Measurements from ENCODE around the gene IL34. TPM values are rescaled to one million over a fixed set of nuclear protein-coding genes. Genes with fewer than 3 reads are reported as not detected.

The IL34 gene
- polyA plus RNA-seq, 5 donors: 0.18 to 0.63 (median 0.45) TPM

GRCh38 chr16:70701036-70701435 is 54.7 kb downstream of the IL34 start:
- no peak for DNase-seq

DNA sequence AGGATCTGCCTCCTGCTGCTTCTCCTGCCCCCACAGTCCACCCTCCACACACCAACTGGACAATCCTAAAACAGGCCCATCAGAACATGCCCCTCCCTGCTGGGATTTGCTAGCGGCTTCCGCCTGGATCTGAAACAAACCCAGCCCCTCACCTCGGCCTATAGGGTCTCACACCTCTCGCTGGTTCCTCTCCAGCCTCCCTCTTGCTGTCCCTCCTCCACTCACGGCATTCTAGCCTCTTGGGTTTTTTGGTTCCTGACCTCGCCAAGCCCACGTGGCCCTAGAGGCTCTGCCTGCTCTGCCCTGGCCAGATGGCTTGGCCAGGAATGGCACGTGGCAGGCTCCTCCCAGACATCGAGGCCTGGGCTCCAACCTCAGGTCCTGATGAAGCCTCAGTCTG is 55.2 kb downstream of the IL34 start:
- DNase-seq: no peak

- DNase-seq: no peak
These were observed 55.6 kb downstream of the IL34 start for GRCh38 chr16:70701998-70702397.

DNA sequence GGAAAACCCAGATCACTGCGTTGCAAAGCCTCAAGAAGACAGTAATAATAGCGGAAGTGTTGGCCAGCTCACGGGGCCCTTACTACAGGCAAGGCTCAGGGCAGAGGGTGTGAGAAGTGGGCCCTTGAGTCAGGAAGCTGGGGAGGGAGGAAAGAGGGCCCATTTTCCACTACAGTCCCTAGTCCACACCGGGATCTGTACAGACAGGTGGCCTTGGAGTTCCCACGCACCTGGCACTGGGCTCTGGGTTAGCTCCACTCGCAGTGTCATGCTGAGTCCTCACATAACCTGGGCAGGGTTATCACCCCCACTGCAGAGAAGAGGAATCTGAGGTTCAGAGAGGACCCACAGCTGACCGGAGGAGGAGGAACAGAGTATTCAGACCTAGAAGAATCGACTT is 56.3 kb downstream of the IL34 start:
- no peak for DNase-seq

- no peak for DNase-seq
These were observed 56.9 kb downstream of the IL34 start for GRCh38 chr16:70703041-70703834.

DNA sequence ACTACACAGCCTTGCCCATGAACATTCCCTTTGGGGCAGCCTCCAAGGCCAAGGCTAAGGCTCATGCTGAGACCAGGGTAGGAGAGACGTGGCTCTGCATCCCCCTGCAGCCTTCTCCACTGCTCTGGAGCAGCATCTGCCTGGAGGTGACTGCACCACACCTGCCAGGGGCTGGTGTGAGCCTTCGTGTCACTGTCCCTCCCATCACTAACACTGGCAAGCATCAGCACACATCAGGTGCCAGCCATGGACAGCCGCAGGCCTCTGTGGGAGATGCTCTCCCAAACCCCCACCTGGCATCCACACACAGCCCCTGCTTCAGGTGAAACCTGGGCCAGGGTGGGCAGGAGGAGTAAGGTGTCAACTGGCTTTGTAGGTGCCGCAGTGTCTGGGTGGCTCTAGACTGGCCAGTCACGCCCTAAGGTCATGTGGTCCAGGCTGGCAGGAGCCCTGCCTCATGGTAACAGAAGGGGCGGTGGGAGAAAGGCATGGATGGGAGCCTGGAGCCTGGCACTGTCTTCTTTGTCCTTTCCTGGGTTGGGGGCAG is 57.5 kb downstream of the IL34 start:
- DNase-seq: no peak

GRCh38 chr16:70704586-70704985 is 58.2 kb downstream of the IL34 start:
- DNase-seq: no peak

GRCh38 chr16:70705056-70705455 is 58.7 kb downstream of the IL34 start:
- no peak for DNase-seq

DNA sequence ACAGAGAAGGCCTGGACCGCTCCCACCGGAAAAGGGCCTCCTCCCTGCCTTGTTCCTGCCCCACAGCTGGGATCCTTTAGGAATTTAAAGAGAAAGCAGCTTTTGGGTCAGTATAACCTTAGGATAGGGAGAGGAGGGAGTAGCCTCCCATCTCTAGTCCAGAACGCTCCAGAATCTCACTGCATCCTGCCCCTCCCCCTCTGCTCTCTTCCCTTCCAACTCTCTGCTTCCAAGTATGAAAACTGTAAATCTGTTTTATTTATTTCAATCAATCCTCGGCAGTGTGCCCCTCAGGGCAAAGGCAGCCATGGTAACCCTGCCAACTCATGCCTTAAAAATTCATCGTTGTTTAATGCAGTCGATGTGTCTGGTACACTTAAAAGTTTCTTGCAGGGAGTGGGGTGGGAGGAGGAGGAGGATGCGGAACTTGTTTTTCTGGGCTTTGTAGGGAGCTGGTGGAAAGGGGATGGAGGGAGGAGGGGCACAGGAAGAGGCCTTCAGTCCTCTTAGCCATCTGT is 60.6 kb downstream of the IL34 start:
- DNase-seq: no peak

- DNase-seq: no peak
These were observed 62.2 kb downstream of the IL34 start for GRCh38 chr16:70708366-70709246.

DNA sequence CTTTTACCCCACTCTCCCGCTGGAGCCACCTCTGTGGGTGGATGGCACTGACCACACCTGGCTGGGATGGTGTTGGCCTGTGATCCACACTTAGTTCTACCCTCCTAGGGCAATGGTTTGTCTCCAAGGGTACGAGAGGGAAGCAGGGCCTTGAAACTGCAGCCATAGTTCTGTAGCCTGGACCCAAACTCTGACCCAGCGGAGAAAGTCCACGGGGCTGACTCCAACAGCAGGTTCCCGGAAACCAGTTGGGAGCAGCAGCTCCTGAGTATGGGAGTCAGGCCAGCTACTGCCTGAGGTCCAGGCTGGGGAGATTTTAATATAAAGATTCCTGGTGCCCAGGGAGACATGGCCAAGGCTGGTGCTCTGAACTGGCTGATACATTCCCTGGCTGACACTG is 63.1 kb downstream of the IL34 start:
- DNase-seq: no peak

- no peak for DNase-seq
These were observed 63.6 kb downstream of the IL34 start for GRCh38 chr16:70709942-70710341.

Other genes with a start within 250 kb of the IL34 start
- gene ST3GAL2, start 207.5 kb upstream of the IL34 start, polyA plus RNA-seq (ENCODE audit: insufficient read depth in 1 of 5, insufficient read length in 5 of 5, low replicate concordance in 1 of 5): 10 to 100 TPM; 26.3 to 48.1 (median 29.1) TPM
- gene FCSK, start 192.0 kb upstream of the IL34 start, polyA plus RNA-seq (ENCODE audit: insufficient read depth in 1 of 5, insufficient read length in 5 of 5, low replicate concordance in 1 of 5): 10 to 100 TPM in 4 of 5 donors, 1 to 10 TPM in 1; 9.4 to 14.4 (median 13.4) TPM
- gene COG4, start 123.0 kb upstream of the IL34 start, polyA plus RNA-seq (ENCODE audit: insufficient read depth in 1 of 5, insufficient read length in 5 of 5, low replicate concordance in 1 of 5): 10 to 100 TPM; 52.4 to 64.5 (median 58.5) TPM
- 100 to 1,000 TPM; 334 to 387 (median 366) TPM for gene SF3B3, start 122.7 kb upstream of the IL34 start, polyA plus RNA-seq (ENCODE audit: insufficient read depth in 1 of 5, insufficient read length in 5 of 5, low replicate concordance in 1 of 5)
- 100 to 1,000 TPM in 2 of 5 donors, 10 to 100 TPM in 3; 65.1 to 126 (median 94.6) TPM for gene MTSS2, start 39.5 kb downstream of the IL34 start, polyA plus RNA-seq (ENCODE audit: insufficient read depth in 1 of 5, insufficient read length in 5 of 5, low replicate concordance in 1 of 5)
- gene VAC14, start 154.6 kb downstream of the IL34 start, polyA plus RNA-seq (ENCODE audit: insufficient read depth in 1 of 5, insufficient read length in 5 of 5, low replicate concordance in 1 of 5): 10 to 100 TPM; 21.7 to 30.8 (median 24.6) TPM

All from right lung (tissue), 5 donors.